ENCODE measurements around the gene KRTAP4-16. TPM values are rescaled to one million over a fixed set of nuclear protein-coding genes. Genes with fewer than 3 reads are reported as not detected.

The KRTAP4-16 gene
- not detected for total RNA-seq

DNA sequence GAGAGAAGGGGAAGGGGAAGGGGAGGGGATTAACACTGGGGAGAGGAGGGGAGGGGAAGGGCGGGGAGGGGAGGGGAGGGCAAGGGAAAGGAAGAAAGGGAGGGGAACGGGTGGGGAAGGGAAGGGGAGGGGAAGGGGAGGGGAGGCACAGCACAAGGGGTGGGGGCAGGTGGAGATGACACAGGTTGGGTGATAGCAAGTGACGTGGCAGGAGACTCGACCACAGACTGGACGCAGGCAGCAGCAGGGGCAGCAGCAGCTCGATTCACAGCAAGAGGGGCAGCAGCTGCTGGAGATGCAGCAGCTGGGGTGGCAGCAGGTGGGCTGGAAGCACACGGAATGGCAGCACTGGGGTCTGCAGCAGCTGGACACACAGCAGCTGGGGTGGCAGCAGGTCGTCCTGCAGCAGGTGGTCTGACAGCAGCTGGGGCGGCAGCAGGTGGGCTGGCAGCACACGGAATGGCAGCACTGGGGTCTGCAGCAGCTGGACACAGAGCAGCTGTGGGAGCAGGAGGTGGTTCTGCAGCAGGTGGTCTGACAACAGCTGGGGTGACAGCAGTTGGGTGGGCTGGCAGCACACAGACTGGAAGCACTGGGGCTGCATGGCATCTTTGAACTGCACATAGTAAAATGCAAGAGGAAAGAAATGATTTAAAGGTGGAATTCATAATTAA lies at the start of gene KRTAP4-16:
KRTAP4-16 (minus strand) TSS at position 624 of the 674 bp plus-strand sequence; CDS start at position 624, 0 bp downstream.
- TF ChIP-seq, protein P1, sequence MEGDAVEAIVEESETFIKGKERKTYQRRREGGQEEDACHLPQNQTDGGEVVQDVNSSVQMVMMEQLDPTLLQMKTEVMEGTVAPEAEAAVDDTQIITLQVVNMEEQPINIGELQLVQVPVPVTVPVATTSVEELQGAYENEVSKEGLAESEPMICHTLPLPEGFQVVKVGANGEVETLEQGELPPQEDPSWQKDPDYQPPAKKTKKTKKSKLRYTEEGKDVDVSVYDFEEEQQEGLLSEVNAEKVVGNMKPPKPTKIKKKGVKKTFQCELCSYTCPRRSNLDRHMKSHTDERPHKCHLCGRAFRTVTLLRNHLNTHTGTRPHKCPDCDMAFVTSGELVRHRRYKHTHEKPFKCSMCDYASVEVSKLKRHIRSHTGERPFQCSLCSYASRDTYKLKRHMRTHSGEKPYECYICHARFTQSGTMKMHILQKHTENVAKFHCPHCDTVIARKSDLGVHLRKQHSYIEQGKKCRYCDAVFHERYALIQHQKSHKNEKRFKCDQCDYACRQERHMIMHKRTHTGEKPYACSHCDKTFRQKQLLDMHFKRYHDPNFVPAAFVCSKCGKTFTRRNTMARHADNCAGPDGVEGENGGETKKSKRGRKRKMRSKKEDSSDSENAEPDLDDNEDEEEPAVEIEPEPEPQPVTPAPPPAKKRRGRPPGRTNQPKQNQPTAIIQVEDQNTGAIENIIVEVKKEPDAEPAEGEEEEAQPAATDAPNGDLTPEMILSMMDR (IDR thresholded peaks at IDR 0.05; ENCODE audit: low read depth), result no peak

DNA sequence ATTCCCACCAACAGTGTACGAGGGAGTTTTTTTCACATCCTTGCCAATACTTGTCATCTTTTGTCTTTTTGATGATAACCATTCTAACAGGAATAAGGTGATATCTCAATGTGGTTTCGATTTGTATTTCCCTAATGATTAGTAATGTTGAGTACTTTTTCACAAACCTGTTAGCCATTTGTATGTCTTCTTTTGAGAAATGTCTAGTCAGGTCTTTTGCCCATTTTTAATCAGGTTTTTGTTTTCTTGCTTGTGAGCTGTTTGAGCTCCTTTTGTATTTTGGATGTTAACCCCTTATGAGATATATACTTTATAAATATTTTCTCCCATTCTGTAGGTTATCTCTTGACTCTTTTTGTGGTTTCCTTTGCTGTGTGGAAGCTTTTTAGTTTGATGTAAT lies 49.5 kb upstream of the KRTAP4-16 start:
- TF ChIP-seq, protein P1 (IDR thresholded peaks at IDR 0.05; ENCODE audit: low read depth), result no peak

DNA sequence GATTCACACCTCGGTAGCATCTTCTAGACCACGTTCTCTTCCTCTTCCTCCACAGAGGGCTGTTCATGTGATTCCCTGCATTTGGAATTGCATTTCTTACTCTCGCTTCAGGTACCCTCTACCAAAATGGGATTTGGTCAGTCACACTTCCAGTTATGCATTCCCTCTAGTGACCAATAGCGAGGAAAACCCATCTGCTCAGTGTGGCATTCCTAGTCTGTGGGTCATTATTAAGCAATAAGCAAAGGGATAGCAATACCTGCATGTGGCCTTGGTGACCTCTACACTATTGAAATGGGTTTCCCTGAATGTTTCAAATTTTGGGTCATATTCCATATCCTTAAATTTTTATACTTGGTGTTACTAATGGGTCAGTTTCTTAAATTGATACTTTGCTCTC lies 48.0 kb upstream of the KRTAP4-16 start:
- TF ChIP-seq, protein P1 (IDR thresholded peaks at IDR 0.05; ENCODE audit: low read depth), result no peak

DNA sequence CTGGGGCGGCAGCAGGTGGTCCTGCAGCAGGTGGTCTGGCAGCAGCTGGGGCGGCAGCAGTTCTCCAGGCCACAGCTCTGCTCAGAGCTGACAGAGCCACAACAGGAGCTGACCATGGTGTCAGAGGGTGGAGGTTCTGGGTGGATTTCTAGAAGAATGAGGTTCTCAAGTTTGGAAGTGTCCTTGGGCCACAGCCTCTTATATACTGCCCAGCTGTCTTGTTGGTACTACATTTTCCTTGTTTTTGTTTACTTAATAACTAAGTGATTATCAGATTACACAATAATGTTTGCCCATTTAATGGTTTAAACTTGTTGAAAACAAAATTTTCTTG lies 47.6 kb upstream of the KRTAP4-16 start, which contains the start of gene KRTAP4-5:
KRTAP4-5 (minus strand) TSS at position 174 of the 334 bp plus-strand sequence; CDS start at position 116, 58 bp downstream.
- TF ChIP-seq, protein P1 (IDR thresholded peaks at IDR 0.05; ENCODE audit: low read depth), result no peak

DNA sequence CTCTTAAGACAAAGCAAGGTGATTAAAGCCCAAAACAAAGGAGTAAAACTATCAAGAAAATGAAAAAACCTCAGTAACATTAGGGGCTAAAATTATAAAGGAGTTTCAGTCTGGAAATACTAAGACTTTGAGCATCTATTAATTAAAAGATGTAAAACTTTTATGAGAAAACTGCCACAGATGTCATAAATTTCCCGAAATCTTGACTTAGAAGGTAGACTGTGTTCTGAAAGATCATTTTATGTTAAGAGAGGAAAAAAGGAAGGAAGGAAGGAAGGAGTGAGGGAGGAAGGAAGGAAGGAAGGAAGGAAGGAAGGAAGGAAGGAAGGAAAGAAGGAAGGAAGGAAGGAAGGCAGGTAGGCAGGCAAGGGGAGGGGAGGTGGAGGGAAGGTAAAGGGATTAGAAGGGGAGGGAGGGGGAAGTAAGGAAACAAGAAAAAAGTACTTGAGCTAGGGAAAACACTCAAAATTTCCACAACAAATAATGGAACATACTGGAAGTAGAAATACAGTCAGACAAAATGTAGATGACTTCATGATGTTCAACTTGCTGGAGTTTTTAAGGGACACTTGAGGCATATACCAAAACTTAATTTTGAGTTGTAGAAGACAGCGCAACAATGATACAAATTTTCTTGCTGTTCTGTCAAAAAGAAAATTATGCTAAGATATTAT lies 45.7 kb upstream of the KRTAP4-16 start:
- TF ChIP-seq, protein P1 (IDR thresholded peaks at IDR 0.05; ENCODE audit: low read depth), result no peak

DNA sequence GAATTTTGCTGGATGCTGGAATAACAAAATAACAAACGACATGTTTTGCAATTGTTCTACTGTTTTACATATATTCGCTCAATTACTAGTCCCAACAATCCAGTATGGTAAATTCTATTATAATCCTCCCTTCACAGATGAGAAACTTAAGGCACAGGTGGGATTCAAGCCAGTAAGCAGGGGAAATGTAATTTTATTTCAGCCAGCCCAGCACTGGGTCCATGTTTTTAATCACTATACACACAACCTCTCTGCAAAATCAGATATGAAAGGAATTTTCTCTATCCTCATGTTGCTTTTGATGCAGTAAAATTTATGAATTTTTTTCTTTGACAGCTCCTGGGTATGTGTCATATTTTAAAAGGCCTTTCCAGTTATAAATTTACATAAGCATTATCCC lies 43.3 kb upstream of the KRTAP4-16 start:
- TF ChIP-seq, protein P1 (IDR thresholded peaks at IDR 0.05; ENCODE audit: low read depth), result no peak

DNA sequence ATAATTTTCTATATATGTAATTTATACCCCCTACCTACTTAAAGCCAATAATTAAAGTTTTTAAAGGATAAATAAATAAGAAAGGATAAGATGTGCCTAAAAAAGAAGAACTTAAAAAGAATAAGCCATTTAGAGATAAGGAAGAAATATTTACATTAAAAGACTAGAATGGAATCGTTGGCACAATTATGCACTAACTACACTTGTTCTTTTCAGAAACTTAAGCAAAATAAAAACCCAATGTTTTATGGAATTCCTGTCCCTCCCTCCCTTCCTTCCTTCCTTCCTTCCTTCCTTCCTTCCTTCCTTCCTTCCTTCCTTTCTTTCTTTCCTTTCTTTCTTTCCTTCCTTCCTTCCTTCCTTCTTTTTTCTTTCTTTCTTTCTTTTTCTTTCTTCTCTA lies 42.8 kb upstream of the KRTAP4-16 start:
- TF ChIP-seq, protein P1 (IDR thresholded peaks at IDR 0.05; ENCODE audit: low read depth), result no peak
